Cerebellar nuclear complex (tissue), 1 donor: ENCODE data around the gene EPHB4.
"Not testable (repeated sequence)": the region's sequence is repeated elsewhere in the genome, so short reads cannot be mapped to it uniquely, and the experiment has no call there.

Experiments used
- DNase-seq, 2 experiments: peaks; one replicate each; lab custom pipeline; 2025; lab: John Stamatoyannopoulos, UW

Gene EPHB4

DNA sequence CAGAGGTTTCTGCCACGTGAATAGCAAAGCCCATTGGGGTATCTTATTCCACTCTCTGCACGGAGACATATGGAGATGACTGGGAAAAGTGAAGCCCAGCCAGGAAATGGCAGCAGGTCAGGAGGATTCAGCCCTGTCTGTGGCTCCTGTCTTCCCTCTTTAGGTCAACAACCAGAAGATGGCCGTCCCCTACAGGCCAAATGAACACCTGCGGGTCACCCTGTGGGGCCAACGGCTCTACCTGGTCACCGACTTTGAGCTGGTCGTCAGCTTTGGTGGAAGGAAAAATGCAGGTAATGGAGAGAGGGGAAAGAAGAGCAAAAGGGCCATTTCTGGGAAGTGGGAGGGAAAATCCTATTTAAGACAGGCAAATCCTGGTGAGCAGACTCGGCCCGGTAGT is 38.3 kb downstream of the EPHB4 start:
- DNase-seq = no peak

DNA sequence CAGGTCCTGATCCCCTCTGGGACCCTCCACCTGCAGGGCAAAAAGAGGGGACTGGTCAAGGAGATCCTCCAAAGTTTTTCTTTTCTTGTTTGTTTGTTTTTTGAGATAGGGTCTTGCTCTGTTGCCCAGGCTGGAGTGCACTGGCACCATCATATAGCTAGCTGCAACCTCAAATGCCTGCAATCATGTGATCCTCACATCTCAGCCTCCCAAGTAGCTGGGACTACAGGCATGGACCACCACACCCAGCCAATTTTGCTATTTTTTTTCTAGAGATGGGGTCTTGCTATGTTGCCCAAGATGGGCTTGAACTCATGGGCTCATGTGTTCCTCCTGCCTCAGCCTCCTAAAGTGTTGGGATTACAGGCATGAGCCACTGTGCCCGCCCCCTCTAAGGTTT is 41.0 kb downstream of the EPHB4 start:
- DNase-seq = no peak

DNA sequence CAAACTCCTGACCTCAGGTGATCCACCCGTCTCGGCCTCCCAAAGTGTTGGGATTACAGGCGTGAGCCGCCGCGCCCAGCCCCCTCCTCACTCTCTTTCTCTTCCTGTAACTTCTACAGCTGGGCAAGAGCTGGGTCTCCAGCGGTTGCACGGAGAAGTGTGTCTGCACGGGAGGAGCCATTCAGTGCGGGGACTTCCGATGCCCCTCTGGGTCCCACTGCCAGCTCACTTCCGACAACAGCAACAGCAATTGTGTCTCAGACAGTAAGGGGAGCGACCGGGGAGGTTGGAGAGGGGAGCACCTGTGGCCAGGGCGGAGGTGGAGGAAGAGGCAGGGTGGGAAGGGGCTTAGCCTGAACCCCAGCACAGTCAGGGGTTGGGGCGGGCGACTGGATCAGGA is 41.4 kb downstream of the EPHB4 start:
- no peak for DNase-seq

DNA sequence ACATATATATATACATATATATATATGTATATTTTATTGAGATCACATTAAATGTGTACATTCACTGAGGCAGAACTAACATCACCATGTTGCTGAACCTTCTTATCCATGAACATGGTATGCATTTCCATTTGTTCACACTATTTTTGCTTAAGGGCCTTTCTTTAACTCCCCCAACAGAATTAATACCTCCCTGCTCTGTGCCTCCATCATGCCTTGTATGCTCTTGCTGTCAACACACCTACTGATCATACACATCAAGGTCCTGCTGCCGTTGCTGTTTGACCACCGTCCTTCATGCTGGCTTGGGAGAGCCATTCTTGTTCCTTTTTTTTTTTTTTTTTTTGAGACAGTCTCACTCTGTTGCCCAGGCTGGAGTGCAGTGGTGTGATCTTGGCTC is 43.5 kb downstream of the EPHB4 start:
- DNase-seq = no peak

DNA sequence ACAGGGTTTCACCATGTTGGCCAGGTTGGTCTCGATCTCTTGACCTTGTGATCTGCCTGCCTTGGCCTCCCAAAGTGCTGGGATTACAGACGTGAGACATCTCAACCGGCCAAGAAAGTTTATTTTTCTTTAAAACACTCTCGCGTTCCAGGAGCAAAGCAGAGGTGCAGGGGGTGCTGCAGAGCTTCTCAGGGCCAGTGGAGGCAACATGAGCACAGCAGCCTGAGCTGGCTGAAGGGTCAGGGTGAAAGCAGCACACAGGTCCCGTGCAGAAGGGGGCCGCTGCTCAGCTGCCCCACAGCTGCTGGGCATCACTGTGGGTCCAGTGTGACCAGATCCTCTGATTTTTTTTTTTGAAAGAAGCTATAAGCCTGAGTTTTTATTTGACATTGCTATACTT is 46.1 kb downstream of the EPHB4 start:
- no peak for DNase-seq

DNA sequence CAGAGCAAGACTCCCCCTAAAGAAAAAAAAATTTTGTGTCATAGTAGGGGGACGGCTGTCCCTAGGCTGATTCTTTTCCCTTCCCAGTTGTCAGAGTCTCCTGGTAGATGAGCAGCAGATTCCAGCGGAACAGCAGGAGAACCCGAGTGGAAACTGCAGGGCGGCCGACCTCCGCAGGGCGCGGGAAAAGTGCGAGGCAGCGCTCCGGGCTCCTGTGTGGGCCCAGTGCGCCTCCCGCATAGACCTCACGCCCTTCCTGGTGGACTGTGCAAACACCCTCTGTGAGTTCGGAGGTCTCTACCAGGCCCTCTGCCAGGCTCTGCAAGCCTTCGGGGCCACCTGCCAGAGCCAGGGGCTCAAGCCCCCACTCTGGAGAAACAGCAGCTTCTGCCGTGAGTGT is 48.0 kb downstream of the EPHB4 start:
- no peak for DNase-seq

DNA sequence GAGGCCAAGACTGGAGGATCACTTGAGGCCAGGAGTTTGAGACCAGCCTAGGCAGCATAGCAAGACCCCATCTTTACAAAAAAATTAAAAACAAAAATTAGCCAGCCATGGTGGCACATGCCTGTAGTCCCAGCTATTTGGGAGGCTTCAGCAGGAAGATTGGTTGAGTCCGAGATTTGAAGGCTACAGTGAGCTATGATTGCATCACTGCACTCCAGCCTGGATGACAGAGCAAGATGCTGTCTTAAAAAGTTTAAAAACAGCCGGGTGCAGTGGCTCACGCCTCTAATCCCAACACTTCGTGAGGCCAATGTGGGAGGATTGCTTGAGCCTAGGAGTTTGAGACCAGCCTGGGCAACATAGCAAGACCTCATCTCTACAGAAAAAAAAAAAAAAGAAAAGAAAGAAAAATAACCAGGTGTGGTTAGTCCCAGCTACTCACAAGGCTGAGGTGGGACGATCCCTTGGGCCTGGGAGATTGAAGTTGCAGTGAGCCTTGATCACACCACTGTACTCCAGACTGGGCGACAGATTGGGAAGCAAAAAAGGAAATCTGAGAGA is 49.2 kb downstream of the EPHB4 start:
- no peak for DNase-seq

DNA sequence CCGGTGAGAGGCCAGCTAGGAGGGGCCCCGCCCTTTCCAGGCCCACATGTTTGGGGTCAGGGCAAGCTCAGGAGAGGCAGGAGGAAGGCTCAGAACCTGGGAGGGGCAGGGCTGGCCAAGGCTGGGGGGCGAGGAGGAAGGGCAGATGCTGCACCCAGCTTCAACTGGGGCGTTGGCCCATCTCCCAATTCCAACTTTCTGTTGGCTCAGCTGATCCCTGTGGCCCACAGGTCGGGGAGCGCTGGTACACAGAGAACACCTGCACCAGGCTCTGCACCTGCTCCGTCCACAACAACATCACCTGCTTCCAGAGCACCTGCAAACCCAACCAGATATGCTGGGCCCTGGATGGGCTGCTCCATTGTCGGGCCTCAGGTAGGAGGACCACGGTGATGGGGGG is 53.8 kb downstream of the EPHB4 start:
- DNase-seq = no peak

DNA sequence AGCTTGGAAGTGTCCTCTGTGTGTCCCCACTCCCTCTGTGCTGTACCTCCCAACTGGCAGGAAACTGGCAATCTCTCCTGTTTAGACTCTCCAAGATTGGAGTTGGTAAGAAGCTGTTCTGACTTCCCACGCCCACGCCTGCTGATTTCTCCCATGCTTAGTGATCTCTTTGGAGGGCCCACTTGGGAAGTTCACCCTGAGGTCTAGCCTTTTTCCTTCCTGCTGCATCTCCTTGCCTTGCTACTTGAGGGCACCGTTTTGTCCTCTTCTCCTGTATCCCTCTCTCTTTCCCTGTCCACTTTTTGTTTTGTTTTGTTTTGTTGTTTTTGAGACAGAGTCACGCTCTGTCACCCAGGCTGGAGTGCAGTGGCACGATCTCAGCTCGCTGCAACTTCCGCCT is 58.5 kb downstream of the EPHB4 start:
- no peak for DNase-seq

DNA sequence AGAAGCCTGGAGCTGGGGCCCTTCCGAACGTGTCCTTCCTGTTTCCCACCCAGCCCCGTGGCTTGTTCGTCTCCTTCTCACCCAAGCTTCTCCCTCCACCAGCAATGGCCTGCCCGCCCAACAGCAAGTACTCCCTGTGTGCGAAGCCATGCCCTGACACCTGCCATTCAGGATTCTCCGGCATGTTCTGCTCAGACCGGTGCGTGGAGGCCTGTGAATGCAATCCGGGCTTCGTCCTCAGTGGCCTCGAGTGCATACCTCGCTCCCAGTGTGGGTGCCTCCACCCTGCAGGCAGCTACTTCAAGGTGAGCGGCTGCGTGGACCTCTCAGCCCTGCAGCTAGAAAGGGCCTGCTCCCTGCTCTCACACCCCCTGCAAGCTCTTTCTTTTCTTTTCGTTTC is 62.1 kb downstream of the EPHB4 start:
- no peak for DNase-seq

DNA sequence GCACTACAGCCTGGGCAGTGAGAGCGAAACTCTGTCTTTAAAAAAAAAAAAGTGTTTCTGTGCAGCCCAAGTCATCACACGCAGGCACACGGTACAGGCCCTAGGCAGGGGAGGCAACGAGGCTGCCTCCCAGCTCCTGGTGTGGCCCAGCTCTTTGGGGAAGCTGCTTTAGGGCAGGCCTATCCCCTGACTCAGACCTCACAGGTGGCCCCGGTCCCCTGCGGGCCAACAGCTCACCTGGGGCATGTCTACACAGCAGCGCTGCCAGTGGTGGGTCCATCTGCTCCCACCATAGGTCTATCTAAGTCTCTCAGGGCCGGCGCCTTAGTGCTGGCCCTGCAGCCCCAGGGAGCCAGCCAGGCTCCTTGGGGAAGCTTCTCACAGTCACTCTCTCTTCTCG is 62.5 kb downstream of the EPHB4 start:
- no peak for DNase-seq

DNA sequence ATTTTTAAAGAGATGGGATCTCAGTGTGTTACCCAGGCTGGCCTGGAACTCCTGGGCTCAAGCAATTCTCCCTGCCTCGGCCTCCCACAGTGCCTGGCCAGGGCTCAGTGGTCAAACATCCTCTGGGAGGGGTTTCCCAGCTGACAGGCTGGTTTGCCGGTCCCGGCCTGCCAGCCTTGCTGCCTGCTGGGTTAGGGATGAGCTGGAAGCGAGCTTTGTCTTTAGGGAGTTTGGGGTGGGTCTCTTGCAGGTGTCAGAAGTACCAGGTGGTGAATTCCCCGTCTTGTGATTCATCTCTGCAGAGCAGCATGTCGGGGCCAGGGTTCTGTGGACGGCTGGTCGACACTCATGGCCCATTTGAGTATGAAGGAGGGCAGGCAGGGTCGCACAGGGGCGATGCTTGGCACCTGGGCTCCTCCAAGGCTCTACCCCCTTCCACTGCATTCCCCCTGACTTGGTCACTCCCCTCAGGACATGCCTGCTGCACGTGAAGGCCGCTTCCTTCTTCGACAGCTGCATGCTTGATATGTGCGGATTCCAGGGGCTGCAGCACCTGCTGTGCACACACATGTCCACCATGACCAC is 63.7 kb downstream of the EPHB4 start:
- DNase-seq = no peak

DNA sequence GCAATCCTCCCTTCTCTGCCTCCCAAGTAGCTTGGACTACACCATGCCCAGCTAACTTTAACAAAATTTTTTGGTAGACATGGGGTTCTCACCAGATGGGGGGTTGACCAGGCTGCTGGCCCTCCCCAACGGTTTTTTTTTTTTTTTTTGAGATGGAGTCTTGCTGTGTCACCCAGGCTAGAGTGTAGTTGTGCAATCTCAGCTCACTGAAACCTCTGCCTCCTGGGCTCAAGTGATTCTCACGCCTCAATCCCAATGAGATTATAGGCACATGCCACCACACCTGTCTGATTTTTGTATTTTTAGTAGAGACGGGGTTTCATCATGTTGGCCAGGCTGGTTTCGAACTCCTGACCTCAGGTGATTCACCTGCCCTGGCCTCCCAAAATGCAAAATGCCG is 64.5 kb downstream of the EPHB4 start:
- not testable (repeated sequence) for DNase-seq

DNA sequence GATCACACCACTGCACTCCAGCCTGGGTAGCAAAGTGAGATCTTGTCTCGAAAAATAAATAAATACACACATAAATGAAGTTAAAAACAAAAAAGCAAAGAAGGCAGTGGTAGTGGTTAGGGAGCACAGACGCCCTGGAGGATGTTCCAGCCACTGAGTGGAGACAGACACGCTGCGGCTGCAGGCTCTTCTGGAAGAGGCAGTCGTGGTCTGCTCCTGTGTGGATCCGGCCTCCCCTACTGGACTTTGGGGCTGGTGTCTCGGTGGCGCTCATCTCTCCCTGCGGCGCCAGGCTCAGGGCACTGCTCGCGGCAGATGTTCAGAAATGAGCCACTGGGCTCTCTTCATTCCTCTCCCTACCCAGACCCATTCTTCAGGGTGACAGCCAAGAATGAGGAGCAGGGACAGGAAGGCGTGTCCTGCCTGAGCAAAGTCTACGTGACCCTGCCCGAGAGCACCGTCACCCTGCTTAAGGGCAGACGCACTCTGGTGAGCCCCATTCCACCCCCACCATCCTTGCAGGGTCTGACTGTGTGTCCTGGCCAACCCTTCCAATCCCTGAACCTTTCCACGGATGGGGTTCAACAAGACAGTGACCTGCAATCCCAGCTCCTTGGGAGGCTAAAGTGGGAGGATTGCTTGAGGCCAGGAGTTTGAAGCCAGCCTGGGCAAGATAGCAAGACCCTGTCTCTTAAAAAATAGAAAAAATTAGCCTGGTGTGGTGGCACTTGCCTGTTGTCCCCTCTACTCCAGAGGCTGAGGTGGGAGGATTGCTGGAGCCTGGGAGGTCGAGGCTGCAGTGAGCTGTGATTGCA is 67.8 kb downstream of the EPHB4 start:
- no peak for DNase-seq

DNA sequence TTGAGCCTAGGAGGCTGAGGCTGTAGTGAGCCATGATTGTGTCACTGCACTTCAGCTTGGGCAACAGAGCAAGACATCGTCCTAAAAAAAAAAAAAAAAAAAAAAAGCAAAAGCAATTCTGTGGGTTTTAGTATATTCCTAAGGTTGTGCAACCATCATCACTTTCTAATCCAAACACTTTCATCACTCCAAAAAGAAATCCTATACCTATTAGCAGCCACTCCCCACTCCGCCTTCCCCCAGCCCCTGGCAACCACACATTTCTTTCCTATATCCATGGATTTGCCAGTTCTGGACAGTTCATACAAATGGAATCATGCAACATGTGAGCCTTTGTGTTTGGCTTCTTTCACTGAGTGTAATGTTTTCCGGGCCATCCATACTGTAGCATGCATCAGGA is 73.6 kb downstream of the EPHB4 start:
- DNase-seq = no peak

DNA sequence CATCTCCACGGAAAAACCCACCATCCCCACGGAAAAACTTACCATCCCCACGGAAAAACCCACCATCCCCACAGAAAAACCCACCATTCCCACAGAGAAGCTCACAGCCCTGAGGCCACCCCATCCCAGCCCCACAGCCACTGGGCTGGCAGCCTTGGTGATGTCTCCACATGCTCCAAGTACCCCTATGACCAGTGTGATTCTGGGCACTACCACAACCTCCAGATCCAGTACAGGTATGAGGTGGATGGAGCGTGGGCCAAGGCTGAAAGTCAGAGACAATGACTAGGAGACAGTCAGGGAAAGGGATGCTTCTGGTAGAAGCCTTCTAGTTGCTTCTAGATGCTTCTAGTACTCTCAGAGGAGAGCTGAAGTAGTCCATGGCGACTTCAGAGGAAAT is 74.3 kb downstream of the EPHB4 start:
- no peak for DNase-seq
